ENCODE data around the gene ZBED2.

GRCh38 chr3:111608383-111608782, 13.2 kb upstream of the ZBED2 start:
- no peak for TF ChIP-seq POLR2A (IDR thresholded peaks at IDR 0.05)
- no peak for TF ChIP-seq CTCF (IDR thresholded peaks at IDR 0.05 in 4 of 5, conservative IDR thresholded peaks at IDR 0.05 in 1 of 5)
